ENCODE data around the gene CYP46A1. TPM values are rescaled to one million over a fixed set of nuclear protein-coding genes. Genes with fewer than 3 reads are reported as not detected.
A peak's percentile ranks its signal among the peaks of the same experiment; 100 is the strongest.

Gene CYP46A1
- total and polyA plus RNA-seq, 2 donors from 2014 or later, result 0.82 to 2.5 TPM

DNA sequence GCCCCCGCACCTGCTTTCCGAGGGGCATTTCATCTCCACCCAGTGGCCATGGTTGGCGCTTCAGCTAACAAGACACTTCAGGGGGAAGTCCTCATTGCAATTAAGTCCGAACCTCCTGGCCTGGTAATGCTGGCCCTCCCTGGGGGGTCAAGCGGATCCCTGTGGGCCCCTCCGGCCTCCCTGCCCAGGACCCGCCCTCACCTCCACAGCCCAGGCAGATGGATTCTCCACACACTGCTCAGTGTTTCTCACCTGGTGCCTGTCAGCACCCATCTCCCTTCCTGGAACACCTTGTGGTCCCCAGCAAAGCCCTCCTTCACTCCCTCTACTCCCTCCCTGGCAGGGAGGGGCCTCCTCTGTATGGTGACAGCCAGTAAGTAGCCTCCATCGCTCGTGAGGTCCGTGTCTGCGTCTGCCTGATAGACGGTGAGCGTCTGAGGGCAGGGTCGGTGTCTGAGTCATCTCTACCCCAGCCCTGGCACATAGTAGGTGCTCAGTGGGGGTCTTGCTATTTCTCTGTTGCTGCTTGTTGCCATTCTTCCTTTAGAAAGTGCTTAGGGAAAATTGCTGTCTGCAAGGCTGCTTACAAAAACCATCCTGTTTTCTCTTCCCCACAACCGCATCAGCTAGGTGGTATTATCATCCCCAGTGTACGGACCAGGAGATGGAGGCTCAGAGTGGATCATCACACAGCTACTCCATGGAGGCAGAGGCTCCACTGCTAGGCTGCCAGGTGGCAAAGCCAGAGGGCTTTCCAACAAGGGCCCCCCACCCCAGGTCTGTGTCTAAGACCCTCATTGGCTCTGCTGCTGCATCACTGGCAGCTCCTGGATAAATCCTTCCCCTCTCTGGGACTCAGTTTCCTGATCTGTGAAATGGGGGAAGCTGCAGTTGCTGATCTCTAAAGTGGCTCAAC, 69.4 kb downstream of the CYP46A1 start:
- FAIRE-seq (no peak), DNase-seq (peak in 3 of 5 donors; percentile 40 to 68 (median 48))
- no peaks in the 10 kb centered on the region for H3K9me3 ChIP-seq (ENCODE audit: control insufficient read depth in 2 of 3, insufficient read depth in 1 of 3, low read length in 3 of 3)
- TF ChIP-seq, protein P1, sequence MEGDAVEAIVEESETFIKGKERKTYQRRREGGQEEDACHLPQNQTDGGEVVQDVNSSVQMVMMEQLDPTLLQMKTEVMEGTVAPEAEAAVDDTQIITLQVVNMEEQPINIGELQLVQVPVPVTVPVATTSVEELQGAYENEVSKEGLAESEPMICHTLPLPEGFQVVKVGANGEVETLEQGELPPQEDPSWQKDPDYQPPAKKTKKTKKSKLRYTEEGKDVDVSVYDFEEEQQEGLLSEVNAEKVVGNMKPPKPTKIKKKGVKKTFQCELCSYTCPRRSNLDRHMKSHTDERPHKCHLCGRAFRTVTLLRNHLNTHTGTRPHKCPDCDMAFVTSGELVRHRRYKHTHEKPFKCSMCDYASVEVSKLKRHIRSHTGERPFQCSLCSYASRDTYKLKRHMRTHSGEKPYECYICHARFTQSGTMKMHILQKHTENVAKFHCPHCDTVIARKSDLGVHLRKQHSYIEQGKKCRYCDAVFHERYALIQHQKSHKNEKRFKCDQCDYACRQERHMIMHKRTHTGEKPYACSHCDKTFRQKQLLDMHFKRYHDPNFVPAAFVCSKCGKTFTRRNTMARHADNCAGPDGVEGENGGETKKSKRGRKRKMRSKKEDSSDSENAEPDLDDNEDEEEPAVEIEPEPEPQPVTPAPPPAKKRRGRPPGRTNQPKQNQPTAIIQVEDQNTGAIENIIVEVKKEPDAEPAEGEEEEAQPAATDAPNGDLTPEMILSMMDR (IDR thresholded peaks at IDR 0.05; ENCODE audit: borderline replicate concordance, extremely low read depth, insufficient read depth), result no peak
- H3K27ac ChIP-seq (ENCODE audit: low read depth in 2 of 2, low read length in 2 of 2), result peak overlapping the region in 1 of 2 donors; percentile 50
- intact Hi-C loops (cut with DNase I), result no loop called here
- no peak overlapping the region for H3K9ac ChIP-seq (ENCODE audit: low read length in 3 of 3)
- peaks cover 4 to 46% (median 9%) of the 10 kb centered on the region in 3 donors for H3K4me1 ChIP-seq (ENCODE audit: control insufficient read depth in 2 of 3, insufficient read depth in 2 of 3, low read depth in 1 of 3, low read length in 3 of 3)
- H3K4me3 ChIP-seq (ENCODE audit: low read length in 3 of 3), result no peak overlapping the region
- no peaks in the 10 kb centered on the region for H3K27me3 ChIP-seq (ENCODE audit: control insufficient read depth, insufficient read depth, low read length)
- no peaks in the 10 kb centered on the region for H3K36me3 ChIP-seq (ENCODE audit: control insufficient read depth in 2 of 3, insufficient read depth in 3 of 3, low read length in 3 of 3)

DNA sequence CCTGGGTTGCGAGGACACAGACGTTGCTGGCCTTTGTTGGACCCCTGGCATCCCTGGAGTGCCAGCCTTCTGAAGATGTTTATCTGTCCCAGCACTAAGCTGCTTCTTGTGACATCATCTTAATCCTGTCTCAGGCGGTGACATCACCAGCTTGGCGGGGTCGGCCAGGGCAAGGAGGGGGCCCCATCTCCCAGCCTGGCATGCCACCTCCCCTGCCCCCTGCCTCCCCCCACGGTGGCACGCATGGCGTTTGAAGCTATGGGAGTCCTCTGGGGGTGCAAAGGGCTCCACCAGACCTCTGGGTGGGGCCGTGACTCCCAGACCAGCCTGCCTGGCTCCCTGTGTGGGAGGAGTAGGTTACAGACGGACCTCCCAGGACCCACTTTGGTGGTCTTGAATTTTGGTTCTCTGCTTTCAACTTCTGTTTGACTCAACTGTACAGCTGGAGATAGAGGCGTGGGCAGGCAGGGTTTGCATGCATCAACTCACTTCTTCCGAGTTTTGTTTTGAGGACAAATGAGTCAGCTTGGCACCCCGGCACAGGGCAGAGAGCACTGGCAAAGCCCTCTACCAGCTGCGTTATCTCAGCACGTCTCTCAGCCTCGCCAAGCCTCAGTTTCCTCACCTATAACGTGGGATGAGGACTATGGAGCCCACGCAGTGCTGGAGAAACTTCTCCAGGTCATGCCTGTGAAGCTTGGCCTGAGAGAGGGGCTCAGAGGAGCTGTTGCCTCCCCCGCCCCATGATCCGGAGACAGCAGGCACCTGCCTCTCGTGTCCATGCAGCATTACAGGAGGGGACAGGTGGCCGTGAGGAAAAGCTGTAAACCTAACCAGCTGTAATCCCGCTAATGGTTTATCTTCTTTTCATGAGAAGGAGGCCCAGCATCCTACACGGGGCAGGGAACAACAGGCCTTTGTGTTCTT, 70.3 kb downstream of the CYP46A1 start:
- Histone ChIP-seq H3K27me3 (ENCODE audit: control insufficient read depth, insufficient read depth, low read length) (no peaks in the 10 kb centered on the region), H3K9me3 (ENCODE audit: control insufficient read depth in 2 of 3, insufficient read depth in 1 of 3, low read length in 3 of 3) (no peaks in the 10 kb centered on the region), H3K9ac (ENCODE audit: low read length in 3 of 3) (no peak overlapping the region), H3K27ac (ENCODE audit: low read depth in 2 of 2, low read length in 2 of 2) (no peak overlapping the region), H3K4me3 (ENCODE audit: low read length in 3 of 3) (no peak overlapping the region), H3K36me3 (ENCODE audit: control insufficient read depth in 2 of 3, insufficient read depth in 3 of 3, low read length in 3 of 3) (no peaks in the 10 kb centered on the region), H3K4me1 (ENCODE audit: control insufficient read depth in 2 of 3, insufficient read depth in 2 of 3, low read depth in 1 of 3, low read length in 3 of 3) (peaks cover 4 to 43% (median 9%) of the 10 kb centered on the region in 3 donors)
- TF ChIP-seq, protein P1 (IDR thresholded peaks at IDR 0.05; ENCODE audit: borderline replicate concordance, extremely low read depth, insufficient read depth), result no peak
- DNase-seq (peak in 2 of 5 donors; percentile 56 to 65), FAIRE-seq (no peak)
- intact Hi-C loops (cut with DNase I), result no loop called here

DNA sequence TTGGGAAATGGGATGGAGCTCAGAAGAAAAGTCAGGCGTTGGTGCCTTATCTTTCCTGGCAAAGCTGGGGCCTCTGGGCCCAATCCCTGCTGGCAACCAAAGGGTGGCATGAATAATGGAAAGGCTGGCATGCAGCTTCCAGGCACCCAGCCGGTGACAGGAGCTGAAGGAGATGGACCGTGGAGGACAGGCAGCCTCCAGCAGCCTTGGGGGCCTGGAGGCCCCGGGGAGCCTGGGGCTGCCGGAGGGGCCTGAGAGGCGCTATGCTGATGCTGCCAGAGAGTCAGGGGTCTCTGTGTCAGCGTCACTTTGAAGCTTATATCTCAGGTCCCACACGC, 70.9 kb downstream of the CYP46A1 start:
- DNase-seq (peak in 2 of 5 donors; percentile 34 to 57), FAIRE-seq (no peak)
- Histone ChIP-seq H3K4me3 (ENCODE audit: low read length in 3 of 3) (no peak overlapping the region), H3K27me3 (ENCODE audit: control insufficient read depth, insufficient read depth, low read length) (no peaks in the 10 kb centered on the region), H3K27ac (ENCODE audit: low read depth in 2 of 2, low read length in 2 of 2) (no peak overlapping the region), H3K9ac (ENCODE audit: low read length in 3 of 3) (no peak overlapping the region), H3K4me1 (ENCODE audit: control insufficient read depth in 2 of 3, insufficient read depth in 2 of 3, low read depth in 1 of 3, low read length in 3 of 3) (peaks cover 4 to 41% (median 5%) of the 10 kb centered on the region in 3 donors), H3K36me3 (ENCODE audit: control insufficient read depth in 2 of 3, insufficient read depth in 3 of 3, low read length in 3 of 3) (no peaks in the 10 kb centered on the region), H3K9me3 (ENCODE audit: control insufficient read depth in 2 of 3, insufficient read depth in 1 of 3, low read length in 3 of 3) (no peaks in the 10 kb centered on the region)
- TF ChIP-seq, protein P1 (IDR thresholded peaks at IDR 0.05; ENCODE audit: borderline replicate concordance, extremely low read depth, insufficient read depth), result no peak
- intact Hi-C loops (cut with DNase I), result no loop called here
